Loucy (cell line): ENCODE data around the gene NHS.

Source experiments
- H2AFZ ChIP-seq: fragments of 200-600 bp; sonication (generic); 2 replicates; pipeline ENCODE4 v1.6.0; 2016; ENCODE audit warnings: antibody characterized with exemption, mild to moderate bottlenecking, low read length, moderate library complexity
- H3F3A ChIP-seq: fragments of 200-600 bp; 2 replicates; pipeline ENCODE4 v1.6.0; 2016; ENCODE audit warnings: antibody characterized with exemption, low read depth, mild to moderate bottlenecking
- H3K27me3 ChIP-seq: fragments of 200-600 bp; sonication (generic); 2 replicates; pipeline ENCODE4 v1.6.1; 2014; ENCODE audit warnings: low read length, mild to moderate bottlenecking; ENCODE audit not compliant: insufficient read depth, poor library complexity, severe bottlenecking
- H3K36me3 ChIP-seq: fragments of 200-600 bp; sonication (generic); 2 replicates; pipeline ENCODE4 v1.6.1; 2016; ENCODE audit warnings: low read length; ENCODE audit not compliant: insufficient read depth
- H3K4me1 ChIP-seq: fragments of 200-600 bp; sonication (generic); 2 replicates; pipeline ENCODE4 v1.5.1; 2014; ENCODE audit warnings: low read length, mild to moderate bottlenecking; ENCODE audit not compliant: insufficient read depth, poor library complexity, severe bottlenecking
- H3K4me2 ChIP-seq: fragments of 200-600 bp; sonication (generic); 2 replicates; pipeline ENCODE4 v1.6.0; 2014; ENCODE audit warnings: antibody characterized with exemption, low read length, low read depth, mild to moderate bottlenecking; ENCODE audit not compliant: poor library complexity, severe bottlenecking
- H3K4me3 ChIP-seq: fragments of 200-600 bp; sonication (generic); 2 replicates; pipeline ENCODE4 v1.5.1; 2014; ENCODE audit warnings: low read length, mild to moderate bottlenecking, mixed read lengths; ENCODE audit not compliant: poor library complexity, severe bottlenecking
- H3K79me2 ChIP-seq: fragments of 200-600 bp; sonication (generic); 2 replicates; pipeline ENCODE4 v1.6.1; 2014; ENCODE audit warnings: low read length; ENCODE audit not compliant: insufficient read depth
- H3K9ac ChIP-seq: fragments of 200-600 bp; sonication (generic); 2 replicates; pipeline ENCODE4 v1.6.0; 2014; ENCODE audit warnings: mild to moderate bottlenecking, low read depth, low read length, moderate library complexity; ENCODE audit not compliant: poor library complexity, severe bottlenecking
- H3K9me2 ChIP-seq: fragments of 200-600 bp; sonication (generic); replicated peaks from 2 replicates; pipeline ENCODE4 v1.6.1; 2016; ENCODE audit warnings: low read depth, low read length, mixed read lengths
- H3K9me3 ChIP-seq: fragments of 200-600 bp; sonication (generic); 2 replicates; pipeline ENCODE4 v1.6.1; 2014; ENCODE audit warnings: mild to moderate bottlenecking, antibody characterized with exemption, low read length, low read depth; ENCODE audit not compliant: insufficient read depth
- H4K20me1 ChIP-seq: fragments of 200-600 bp; sonication (generic); 2 replicates; pipeline ENCODE4 v1.6.0; 2014; ENCODE audit warnings: antibody characterized with exemption, low read length, mild to moderate bottlenecking; ENCODE audit not compliant: insufficient read depth, poor library complexity, severe bottlenecking
- EZH2phosphoT487 ChIP-seq: fragments of 200-600 bp; IDR thresholded peaks from 2 replicates; pipeline ENCODE4 v1.6.1; 2018; ENCODE audit warnings: antibody characterized with exemption, mild to moderate bottlenecking, moderate library complexity, borderline replicate concordance
- TF ChIP-seq, protein P1 (sequence below): fragments of 200-600 bp; sonication (generic); conservative IDR thresholded peaks from 2 replicates; pipeline ENCODE4 v1.5.1; 2014; ENCODE audit warnings: mild to moderate bottlenecking, antibody characterized with exemption, low read length

The NHS gene

DNA sequence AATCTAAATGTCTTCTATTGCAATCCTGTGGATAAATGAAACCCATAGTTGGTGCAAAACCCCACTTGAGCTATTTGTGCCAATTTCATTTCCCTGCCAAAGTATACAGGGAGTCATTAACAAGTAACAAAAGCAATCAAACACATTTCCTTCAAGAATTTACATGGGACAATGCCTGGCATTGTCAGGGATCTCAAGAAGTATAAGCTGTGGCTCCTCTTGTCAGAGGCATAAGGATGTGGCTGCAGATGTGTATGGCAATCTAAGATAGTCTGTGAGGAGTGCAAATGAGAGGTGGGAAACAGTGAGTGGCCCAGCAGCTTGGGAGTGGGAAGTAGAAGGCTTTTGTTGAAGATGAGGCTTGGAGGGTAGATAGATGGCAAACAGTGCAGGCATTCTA is 304.3 kb downstream of the NHS start:
- no peak overlapping the region for H3K4me3 ChIP-seq
- H3K4me2 ChIP-seq, result no peak overlapping the region
- no peaks in the 10 kb centered on the region for H3K79me2 ChIP-seq
- H3F3A ChIP-seq, result no peaks in the 10 kb centered on the region
- H2AFZ ChIP-seq, result no peak overlapping the region
- no peak overlapping the region for H3K9ac ChIP-seq
- H3K9me2 ChIP-seq, result no peaks in the 10 kb centered on the region
- TF ChIP-seq, protein P1, sequence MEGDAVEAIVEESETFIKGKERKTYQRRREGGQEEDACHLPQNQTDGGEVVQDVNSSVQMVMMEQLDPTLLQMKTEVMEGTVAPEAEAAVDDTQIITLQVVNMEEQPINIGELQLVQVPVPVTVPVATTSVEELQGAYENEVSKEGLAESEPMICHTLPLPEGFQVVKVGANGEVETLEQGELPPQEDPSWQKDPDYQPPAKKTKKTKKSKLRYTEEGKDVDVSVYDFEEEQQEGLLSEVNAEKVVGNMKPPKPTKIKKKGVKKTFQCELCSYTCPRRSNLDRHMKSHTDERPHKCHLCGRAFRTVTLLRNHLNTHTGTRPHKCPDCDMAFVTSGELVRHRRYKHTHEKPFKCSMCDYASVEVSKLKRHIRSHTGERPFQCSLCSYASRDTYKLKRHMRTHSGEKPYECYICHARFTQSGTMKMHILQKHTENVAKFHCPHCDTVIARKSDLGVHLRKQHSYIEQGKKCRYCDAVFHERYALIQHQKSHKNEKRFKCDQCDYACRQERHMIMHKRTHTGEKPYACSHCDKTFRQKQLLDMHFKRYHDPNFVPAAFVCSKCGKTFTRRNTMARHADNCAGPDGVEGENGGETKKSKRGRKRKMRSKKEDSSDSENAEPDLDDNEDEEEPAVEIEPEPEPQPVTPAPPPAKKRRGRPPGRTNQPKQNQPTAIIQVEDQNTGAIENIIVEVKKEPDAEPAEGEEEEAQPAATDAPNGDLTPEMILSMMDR, result no peak
- no peak for TF ChIP-seq EZH2phosphoT487
- no peaks in the 10 kb centered on the region for H3K27me3 ChIP-seq
- no peaks in the 10 kb centered on the region for H3K9me3 ChIP-seq
- H3K36me3 ChIP-seq, result no peaks in the 10 kb centered on the region
- no peaks in the 10 kb centered on the region for H4K20me1 ChIP-seq
- H3K4me1 ChIP-seq, result no peaks in the 10 kb centered on the region

DNA sequence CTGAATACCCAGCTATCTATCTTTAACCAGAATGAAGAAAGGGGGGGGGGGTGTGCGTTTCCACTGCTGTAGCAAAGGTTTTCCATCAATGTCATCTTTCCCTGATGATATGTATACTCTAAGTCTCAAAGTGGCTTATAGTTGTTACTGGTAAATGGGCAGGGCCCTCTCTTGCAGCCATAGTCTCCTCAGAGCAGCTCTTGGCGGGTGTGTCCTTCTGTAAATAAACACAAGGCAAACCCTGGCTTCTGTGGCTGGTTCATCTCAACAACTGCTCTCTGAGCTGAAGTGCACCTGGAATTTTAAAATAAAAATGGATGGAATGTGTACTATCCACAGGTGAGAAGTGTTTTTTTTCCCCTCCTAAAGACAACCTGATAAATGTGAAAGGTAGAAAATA is 304.8 kb downstream of the NHS start:
- TF ChIP-seq, protein P1, result no peak
- TF ChIP-seq EZH2phosphoT487, result no peak

DNA sequence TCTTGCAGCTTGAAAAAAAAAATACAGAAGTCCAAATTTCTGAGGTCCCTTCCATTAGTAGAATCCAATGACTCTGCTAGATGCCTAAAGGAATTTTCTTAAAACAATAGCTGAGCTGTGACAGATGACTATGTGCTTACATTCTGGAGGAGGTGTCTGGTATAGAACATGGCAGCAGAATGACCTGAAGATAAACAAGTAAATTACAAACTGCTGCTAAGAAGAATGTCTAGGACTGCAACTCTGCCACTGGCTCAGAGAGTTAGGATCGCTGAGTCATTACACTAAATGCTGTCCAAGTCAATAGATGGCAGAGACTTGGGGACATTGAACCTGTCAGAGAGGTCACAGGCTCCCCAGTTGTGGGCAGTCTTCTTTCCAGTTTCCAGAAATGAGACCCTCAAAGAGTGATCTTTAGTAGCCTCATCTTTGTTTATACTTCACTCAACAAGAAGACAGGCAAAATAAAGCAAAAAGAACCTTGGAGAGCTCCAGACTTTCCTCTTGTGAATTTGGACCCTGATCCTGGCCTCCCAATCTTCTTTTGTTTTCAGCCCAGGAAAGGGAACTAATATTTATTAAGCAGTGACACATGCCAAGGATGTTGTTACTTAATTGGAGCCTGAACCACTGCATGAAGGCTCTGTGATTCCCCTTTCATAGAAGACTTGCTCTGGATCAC is 305.9 kb downstream of the NHS start:
- Histone ChIP-seq H3K27me3 (no peaks in the 10 kb centered on the region), H4K20me1 (no peaks in the 10 kb centered on the region), H3K9ac (no peak overlapping the region), H3K4me1 (no peaks in the 10 kb centered on the region), H3K4me3 (no peak overlapping the region), H3K9me3 (no peaks in the 10 kb centered on the region), H3K36me3 (no peaks in the 10 kb centered on the region), H3K79me2 (no peaks in the 10 kb centered on the region), H2AFZ (no peak overlapping the region), H3K9me2 (no peaks in the 10 kb centered on the region), H3K4me2 (no peak overlapping the region), H3F3A (no peaks in the 10 kb centered on the region)
- no peak for TF ChIP-seq EZH2phosphoT487
- TF ChIP-seq, protein P1, result no peak

More for the DNA sequence above, 304.8 kb downstream of the NHS start:
- no peak overlapping the region for H2AFZ ChIP-seq
- H3K4me1 ChIP-seq, result no peaks in the 10 kb centered on the region
- H3K4me2 ChIP-seq, result no peak overlapping the region
- no peak overlapping the region for H3K9ac ChIP-seq
- no peak overlapping the region for H3K4me3 ChIP-seq
- no peaks in the 10 kb centered on the region for H3K27me3 ChIP-seq
- no peaks in the 10 kb centered on the region for H4K20me1 ChIP-seq
- no peaks in the 10 kb centered on the region for H3K36me3 ChIP-seq
- H3K9me2 ChIP-seq, result no peaks in the 10 kb centered on the region
- H3K9me3 ChIP-seq, result no peaks in the 10 kb centered on the region
- no peaks in the 10 kb centered on the region for H3F3A ChIP-seq
- no peaks in the 10 kb centered on the region for H3K79me2 ChIP-seq
